HG03460 (cell line): ENCODE measurements around the gene PARD3.

ENCODE experiments used
- ATAC-seq: cut with Tn5 transposase; IDR thresholded peaks from one replicate; pipeline ENCODE4 v1.9.1; 2021; ENCODE audit not compliant: unreplicated experiment

The PARD3 gene

GRCh38 chr10:34151931-34152330, 663.2 kb downstream of the PARD3 start:
- ATAC-seq, result no peak

GRCh38 chr10:34151481-34151880, 663.6 kb downstream of the PARD3 start:
- ATAC-seq, result no peak

GRCh38 chr10:34150103-34150502, 665.0 kb downstream of the PARD3 start:
- no peak for ATAC-seq

- ATAC-seq, result no peak
Observed at GRCh38 chr10:34148305-34148657, 666.8 kb downstream of the PARD3 start.

GRCh38 chr10:34147641-34148304, 667.3 kb downstream of the PARD3 start:
- no peak for ATAC-seq

- ATAC-seq, result no peak
Observed at GRCh38 chr10:34145715-34146114, 669.4 kb downstream of the PARD3 start.

- ATAC-seq, result no peak
Observed at GRCh38 chr10:34143466-34143865, 671.6 kb downstream of the PARD3 start.

- ATAC-seq, result no peak
Observed at GRCh38 chr10:34141032-34141680, 673.9 kb downstream of the PARD3 start.

GRCh38 chr10:34139559-34139958, 675.5 kb downstream of the PARD3 start:
- no peak for ATAC-seq

GRCh38 chr10:34137955-34138354, 677.1 kb downstream of the PARD3 start:
- ATAC-seq, result no peak

GRCh38 chr10:34137201-34137600, 677.9 kb downstream of the PARD3 start:
- no peak for ATAC-seq

GRCh38 chr10:34135515-34135914, 679.6 kb downstream of the PARD3 start:
- ATAC-seq, result peak; percentile 88

GRCh38 chr10:34134602-34135001, 680.5 kb downstream of the PARD3 start:
- ATAC-seq, result no peak

- no peak for ATAC-seq
Observed at GRCh38 chr10:34133406-34133805, 681.7 kb downstream of the PARD3 start.

- ATAC-seq, result no peak
Observed at GRCh38 chr10:34131152-34131551, 683.9 kb downstream of the PARD3 start.

GRCh38 chr10:34127676-34128075, 687.4 kb downstream of the PARD3 start:
- no peak for ATAC-seq

- no peak for ATAC-seq
Observed at GRCh38 chr10:34126371-34127151, 688.5 kb downstream of the PARD3 start.

GRCh38 chr10:34125702-34126101, 689.4 kb downstream of the PARD3 start:
- no peak for ATAC-seq

- no peak for ATAC-seq
Observed at GRCh38 chr10:34124522-34125035, 690.5 kb downstream of the PARD3 start.

GRCh38 chr10:34121781-34122622, 693.1 kb downstream of the PARD3 start:
- no peak for ATAC-seq
